Effector CD8-positive, alpha-beta T cell (primary cell): Measurements from ENCODE around the gene SSPN.

Experiments used
- DNase-seq: peaks from one replicate; lab custom pipeline; 2025; lab: John Stamatoyannopoulos, UW
- total RNA-seq, 4 experiments: gene quantifications; one replicate each; lab custom pipeline; 2026; lab: John Stamatoyannopoulos, UW

Gene SSPN
- total RNA-seq = 0 to 0.44 (median 0) reads per million in 4 experiments

DNA sequence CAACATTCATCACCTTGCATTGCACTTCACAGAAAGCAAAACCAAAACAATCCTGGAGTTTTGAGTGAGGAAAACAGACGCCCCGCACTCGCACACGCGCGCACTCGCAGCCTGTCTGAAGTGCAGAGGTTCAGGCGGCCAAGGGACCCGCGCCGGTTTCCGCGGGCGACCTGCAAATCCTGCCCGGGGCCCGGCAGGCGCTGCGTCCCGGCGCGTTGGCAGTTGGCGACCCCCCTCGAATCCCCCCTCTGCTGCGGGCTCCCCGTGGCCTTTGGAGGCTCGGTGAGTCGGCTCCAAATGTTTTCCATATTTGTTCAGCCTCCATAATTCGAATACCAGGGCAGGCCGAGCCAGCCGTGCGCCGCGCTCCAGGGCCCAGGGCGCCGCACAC is at the start of gene SSPN:
SSPN (plus strand) TSS at position 324 of the 391 bp plus-strand sequence. CDS start 100 bp downstream, outside the sequence.
- DNase-seq = no peak

DNA sequence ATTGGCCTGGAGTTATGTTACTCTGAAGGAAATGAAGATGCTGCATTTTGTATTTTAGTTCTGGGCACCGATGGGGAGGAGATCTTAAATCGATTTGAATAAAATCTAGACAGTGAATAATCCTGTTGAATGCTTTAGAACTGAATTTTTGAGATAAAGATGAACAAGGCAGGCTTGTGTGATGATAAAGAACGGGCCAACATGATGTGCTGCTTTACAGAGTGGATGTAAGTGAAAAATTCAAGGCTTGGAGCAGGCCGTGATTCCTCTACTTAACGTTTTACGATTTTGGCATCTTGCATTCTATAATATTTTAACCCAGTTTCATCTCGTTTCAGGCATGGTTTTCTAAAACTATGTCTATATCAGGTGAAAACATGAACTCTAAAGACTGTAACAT is 47.1 kb upstream of the SSPN start:
- no peak for DNase-seq

DNA sequence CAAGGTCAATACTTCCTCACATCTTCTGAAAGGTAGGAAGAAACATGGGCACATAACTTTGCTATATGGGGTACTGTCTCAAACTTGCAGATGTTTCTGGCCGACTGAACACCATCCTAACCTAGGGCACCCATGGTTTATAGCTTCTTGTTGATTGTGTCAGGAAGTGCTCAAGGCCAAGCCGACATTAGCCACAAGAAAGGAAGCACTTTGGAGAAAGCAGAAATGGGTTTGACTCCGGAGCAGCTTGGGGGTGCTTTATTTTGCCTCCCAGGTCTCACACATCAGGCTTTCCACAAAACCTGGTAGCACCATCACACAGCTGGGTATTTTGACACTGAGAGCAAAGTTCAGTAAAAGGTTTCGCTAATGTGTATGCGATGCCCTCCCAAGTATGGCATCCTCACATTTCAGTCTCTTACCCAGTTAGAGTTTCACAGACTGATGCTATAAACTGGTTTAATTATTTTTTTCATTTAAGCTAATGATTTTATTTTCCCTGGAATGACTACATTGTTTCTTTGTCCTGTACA is 45.3 kb upstream of the SSPN start:
- no peak for DNase-seq

GRCh38 chr12:26150736-26151450 is 44.5 kb upstream of the SSPN start:
- no peak for DNase-seq

DNA sequence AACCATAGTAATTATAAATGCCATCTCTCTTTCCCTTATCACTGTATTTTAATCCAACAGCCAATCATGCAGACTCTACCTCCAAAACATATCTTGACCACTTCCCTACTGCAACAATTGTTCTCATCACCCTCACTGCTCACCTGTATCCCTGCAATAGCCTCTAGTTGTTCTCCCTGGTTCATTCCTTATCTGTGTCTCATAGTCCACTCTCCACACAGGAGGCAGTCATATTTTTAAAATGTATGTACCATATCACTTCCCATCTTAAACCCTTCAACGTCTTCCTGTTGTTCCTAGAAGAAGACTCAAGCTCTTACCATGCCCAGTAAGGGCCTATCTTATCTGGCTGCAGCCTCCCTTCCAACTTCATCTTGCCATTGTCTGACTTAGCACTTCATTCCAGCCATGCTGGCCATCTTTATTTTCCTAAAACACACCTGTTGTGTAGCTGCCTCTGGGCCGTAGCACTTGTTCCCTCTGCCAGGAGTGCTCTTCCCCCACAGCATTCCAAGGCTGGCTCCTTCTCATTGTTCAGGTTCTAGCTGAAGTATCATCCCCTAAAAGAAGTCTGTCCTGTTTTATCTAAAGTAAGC is 42.8 kb upstream of the SSPN start:
- DNase-seq = no peak

- no peak for DNase-seq
Observed at GRCh38 chr12:26153421-26154154, 41.8 kb upstream of the SSPN start.

DNA sequence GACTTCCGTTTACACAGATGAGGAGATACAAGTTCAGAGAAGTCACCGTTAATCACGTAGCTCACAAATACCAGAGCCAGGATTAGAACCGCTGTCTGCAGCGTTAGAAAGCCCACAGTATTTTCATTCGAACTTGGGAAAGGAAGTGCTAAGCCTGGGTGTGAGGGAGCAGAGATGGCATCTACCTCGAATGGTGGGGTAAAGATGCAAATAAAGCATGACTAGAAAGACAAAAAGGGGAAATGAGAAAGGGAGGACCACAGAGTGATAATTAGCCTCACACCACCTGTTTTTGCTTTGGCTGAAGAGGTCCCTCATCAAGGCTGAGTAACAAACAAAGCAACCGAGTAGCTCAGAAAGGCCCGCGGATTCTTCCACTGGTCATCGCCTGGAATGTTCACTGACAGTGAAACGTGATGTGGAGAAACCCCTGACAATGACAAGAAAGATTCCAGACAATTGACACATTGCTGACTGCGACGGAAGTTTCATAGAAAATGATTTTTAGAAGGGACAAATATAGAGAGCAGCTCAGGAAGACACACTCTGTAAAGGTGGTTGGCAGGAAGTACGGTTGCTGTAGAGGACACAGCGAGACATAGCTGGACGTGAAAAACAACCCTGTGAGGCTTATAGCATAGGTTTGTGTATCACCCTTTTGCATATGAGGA is 39.0 kb upstream of the SSPN start:
- no peak for DNase-seq

DNA sequence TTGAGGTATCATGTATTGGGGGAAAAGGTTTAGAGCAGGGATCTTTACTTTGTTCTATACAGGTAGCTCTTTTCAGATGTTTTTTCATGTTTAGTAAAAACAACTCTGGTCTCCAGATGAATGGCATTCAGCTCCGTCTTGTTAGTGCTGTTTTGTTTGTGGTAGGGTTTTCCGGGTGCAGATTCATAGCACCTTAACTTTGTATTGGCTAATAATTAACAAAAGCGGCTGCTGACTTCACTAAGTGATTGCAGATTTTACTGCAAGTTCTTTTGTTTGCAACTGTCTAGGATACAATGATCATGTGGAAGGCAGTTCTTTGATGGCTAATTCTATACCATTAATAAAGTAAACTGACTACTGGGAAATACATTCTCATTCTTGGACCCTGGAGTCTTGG is 38.4 kb upstream of the SSPN start:
- DNase-seq = no peak

- no peak for DNase-seq
Observed at GRCh38 chr12:26158078-26158764, 37.2 kb upstream of the SSPN start.

GRCh38 chr12:26162174-26162573 is 33.2 kb upstream of the SSPN start:
- DNase-seq = no peak

DNA sequence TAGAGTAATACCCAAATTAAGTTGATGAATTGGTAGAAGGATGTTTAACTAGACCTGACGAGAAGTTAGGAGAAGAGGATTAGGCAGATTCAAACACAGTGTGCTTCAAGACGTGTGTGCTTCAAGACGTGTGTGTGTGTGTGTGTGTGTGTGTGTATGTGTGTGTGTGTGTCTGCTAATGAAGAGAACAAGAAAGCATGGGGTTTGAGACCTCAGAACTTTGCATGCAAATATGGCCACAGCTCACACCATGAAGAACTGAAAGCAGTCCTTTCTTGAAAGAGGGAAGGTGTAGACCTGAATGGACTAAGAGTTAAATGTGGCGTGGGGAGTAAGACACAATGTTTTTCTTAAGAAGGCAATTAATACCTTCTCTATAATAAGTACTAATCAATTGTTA is 32.5 kb upstream of the SSPN start:
- DNase-seq = no peak

- no peak for DNase-seq
Observed at GRCh38 chr12:26164118-26164517, 31.3 kb upstream of the SSPN start.

- DNase-seq = no peak
Observed at GRCh38 chr12:26172013-26172412, 23.4 kb upstream of the SSPN start.

- DNase-seq = no peak
Observed at GRCh38 chr12:26172539-26172938, 22.8 kb upstream of the SSPN start.

DNA sequence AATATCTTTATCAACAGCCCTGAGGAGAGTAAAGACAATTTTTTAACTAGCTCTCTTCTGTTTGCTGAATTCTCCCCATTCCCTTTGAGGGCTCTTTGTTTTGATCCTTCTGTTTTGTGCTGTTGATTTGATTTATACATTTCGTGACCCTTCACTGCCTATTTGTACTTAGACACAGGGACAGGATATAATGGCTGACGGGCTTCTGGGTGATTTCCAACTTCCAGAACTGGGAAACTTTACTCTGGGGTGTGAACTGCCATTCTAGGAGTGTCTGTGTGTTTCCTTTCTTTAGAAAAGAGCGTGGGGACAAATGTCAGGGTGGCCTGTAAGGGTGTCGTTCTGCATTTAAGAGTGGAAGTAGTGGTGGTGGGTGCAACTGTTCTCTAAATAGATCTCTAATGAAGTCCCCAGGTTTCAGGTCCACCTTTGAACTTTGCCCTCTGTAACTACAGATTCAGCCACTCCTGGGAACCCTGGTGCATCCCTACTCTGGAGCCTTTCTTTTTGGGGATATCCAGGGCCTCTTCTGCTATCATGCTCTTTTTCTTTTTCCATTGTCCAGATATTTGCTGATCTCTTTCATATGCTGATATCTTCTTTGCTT is 22.3 kb upstream of the SSPN start:
- DNase-seq = no peak

- no peak for DNase-seq
Observed at GRCh38 chr12:26176725-26177124, 18.6 kb upstream of the SSPN start.

DNA sequence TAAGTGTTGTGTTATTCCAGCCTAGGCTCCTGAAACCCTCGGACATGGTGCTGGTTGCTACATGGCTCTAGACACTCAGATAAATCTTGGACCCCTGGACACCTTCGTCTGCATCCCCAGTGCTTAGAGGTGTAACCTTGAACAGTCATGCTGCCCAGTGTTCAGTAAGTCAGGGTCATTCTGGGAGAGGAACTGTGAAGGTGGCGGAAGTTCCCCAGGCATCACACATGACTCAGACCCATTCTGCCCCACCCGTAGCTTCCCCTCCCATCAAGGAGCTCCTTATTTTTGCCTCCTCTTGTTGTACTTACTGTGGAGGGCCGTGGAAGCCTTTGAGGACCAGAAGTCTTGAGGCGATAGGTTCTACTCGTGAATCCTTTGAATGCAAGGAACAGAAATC is 18.1 kb upstream of the SSPN start:
- DNase-seq = no peak

DNA sequence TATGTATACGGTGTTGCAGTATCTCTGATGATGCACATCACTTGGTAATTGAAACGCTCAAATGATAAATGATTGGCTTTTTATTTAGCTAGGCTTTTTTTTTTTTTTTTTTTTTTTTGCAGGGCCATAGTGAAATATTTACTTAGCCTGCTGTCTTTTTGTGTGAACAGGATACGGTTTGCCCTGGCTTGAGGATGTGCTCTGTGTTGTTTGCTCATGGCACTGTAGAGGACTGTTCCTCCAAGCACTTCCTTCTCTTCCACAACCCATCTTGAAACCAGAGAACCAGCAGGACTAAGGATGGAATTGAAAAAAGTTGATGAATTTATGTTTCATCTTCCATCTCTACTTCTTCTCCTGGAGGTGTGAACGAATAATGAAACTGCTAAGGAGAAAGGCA is 15.5 kb upstream of the SSPN start:
- DNase-seq = no peak

GRCh38 chr12:26182377-26182776 is 13.0 kb upstream of the SSPN start:
- no peak for DNase-seq

GRCh38 chr12:26185532-26186320 is 9.6 kb upstream of the SSPN start:
- no peak for DNase-seq
